OCI-LY1 (cell line): ENCODE data around the gene CDH23.

ENCODE experiments used
- H2AFZ ChIP-seq: fragments of 200-600 bp; sonication (generic), shearing (Covaris generic); 2 replicates; pipeline ENCODE4 v1.6.0; 2014; ENCODE audit warnings: antibody characterized with exemption, mild to moderate bottlenecking, low read length
- H3F3A ChIP-seq: fragments of 200-600 bp; sonication (generic), shearing (Covaris generic); 2 replicates; pipeline ENCODE4 v1.6.0; 2014; ENCODE audit warnings: mild to moderate bottlenecking, antibody characterized with exemption, low read length, moderate library complexity; ENCODE audit not compliant: insufficient read depth
- H3K27ac ChIP-seq: fragments of 200-600 bp; sonication (generic); 2 replicates; pipeline ENCODE4 v1.5.1; 2014; ENCODE audit warnings: low read length, mixed run types, mild to moderate bottlenecking, low read depth; ENCODE audit not compliant: poor library complexity, severe bottlenecking
- H3K27me3 ChIP-seq: fragments of 200-600 bp; sonication (generic); 2 replicates; pipeline ENCODE4 v1.6.0; 2014; ENCODE audit warnings: antibody characterized with exemption, mild to moderate bottlenecking, low read length, moderate library complexity; ENCODE audit not compliant: insufficient read depth
- H3K36me3 ChIP-seq: fragments of 200-600 bp; sonication (generic); 2 replicates; pipeline ENCODE4 v1.6.1; 2014; ENCODE audit warnings: mild to moderate bottlenecking, antibody characterized with exemption, low read length, moderate library complexity, mixed read lengths; ENCODE audit not compliant: insufficient read depth
- H3K4me1 ChIP-seq: fragments of 200-600 bp; sonication (generic); 2 replicates; pipeline ENCODE4 v1.5.1; 2014; ENCODE audit warnings: mild to moderate bottlenecking, low read length, moderate library complexity; ENCODE audit not compliant: insufficient read depth, severe bottlenecking
- H3K4me2 ChIP-seq: fragments of 200-600 bp; sonication (generic), shearing (Covaris generic); 2 replicates; pipeline ENCODE4 v1.6.1; 2014; ENCODE audit warnings: low read length
- H3K4me3 ChIP-seq: fragments of 200-600 bp; sonication (generic); 2 replicates; pipeline ENCODE4 v1.5.1; 2014; ENCODE audit warnings: low read length, low read depth, mild to moderate bottlenecking, mixed read lengths; ENCODE audit not compliant: poor library complexity, severe bottlenecking
- H3K79me2 ChIP-seq: fragments of 200-600 bp; shearing (Covaris generic); 2 replicates; pipeline ENCODE4 v1.6.1; 2016; ENCODE audit warnings: mixed run types, low read length, mixed read lengths; ENCODE audit not compliant: insufficient read depth
- H3K9ac ChIP-seq: fragments of 200-600 bp; sonication (generic), shearing (Covaris generic); 2 replicates; pipeline ENCODE4 v1.6.1; 2014; ENCODE audit warnings: mild to moderate bottlenecking, low read length, mixed read lengths
- H3K9me2 ChIP-seq: fragments of 200-600 bp; sonication (generic), shearing (Covaris generic); 2 replicates; pipeline ENCODE4 v1.6.1; 2014; ENCODE audit warnings: low read depth, mild to moderate bottlenecking, low read length, mixed read lengths
- H3K9me3 ChIP-seq: fragments of 200-600 bp; shearing (Covaris generic); 2 replicates; pipeline ENCODE4 v1.6.1; 2014; ENCODE audit warnings: low read length, mixed read lengths
- H4K20me1 ChIP-seq: fragments of 200-600 bp; sonication (generic), shearing (Covaris generic); 2 replicates; pipeline ENCODE4 v1.6.0; 2016; ENCODE audit warnings: mild to moderate bottlenecking, low read length; ENCODE audit not compliant: insufficient read depth
- EZH2 ChIP-seq: fragments of 200-600 bp; sonication (generic), shearing (Covaris generic); IDR thresholded peaks from 2 replicates; pipeline ENCODE4 v1.8.0; 2017; ENCODE audit warnings: borderline replicate concordance, mixed run types, mild to moderate bottlenecking, antibody characterized with exemption, low read length, moderate library complexity, mixed read lengths
- TF ChIP-seq, protein P1 (sequence below): fragments of 200-600 bp; sonication (generic), shearing (Covaris generic); IDR thresholded peaks from 2 replicates; pipeline ENCODE4 v1.5.1; 2017; ENCODE audit warnings: mild to moderate bottlenecking, antibody characterized with exemption, low read length, moderate library complexity, mixed read lengths

CDH23 gene

DNA sequence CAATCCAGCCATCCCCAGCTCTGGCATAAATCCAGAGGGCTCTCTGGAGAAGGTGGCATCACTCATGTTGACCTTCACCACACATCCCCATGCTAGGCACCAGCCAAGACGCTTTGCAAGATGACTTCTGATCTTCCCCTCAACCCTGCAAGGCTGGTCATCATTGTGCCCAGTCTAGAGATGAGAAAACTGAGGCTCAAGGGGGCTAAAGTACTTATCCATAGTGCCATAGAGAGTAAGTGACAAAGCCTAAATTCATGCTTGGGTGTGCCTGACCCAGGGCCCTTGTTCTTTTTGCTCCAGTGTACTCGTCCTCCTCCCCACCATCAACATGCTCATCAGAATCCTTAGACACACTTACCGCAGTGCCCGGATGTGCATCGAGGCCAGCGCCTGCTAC, 324.6 kb downstream of the CDH23 start:
- Histone ChIP-seq H3K36me3 (no peaks in the 10 kb centered on the region), H3K4me2 (no peak overlapping the region), H3K79me2 (no peaks in the 10 kb centered on the region), H4K20me1 (no peaks in the 10 kb centered on the region), H2AFZ (no peak overlapping the region), H3K27ac (no peak overlapping the region), H3K27me3 (0 out of 2 replicates have a peak, but pooled peaks cover 6% of the 10 kb centered on the region), H3K9me3 (no peaks in the 10 kb centered on the region), H3K4me3 (no peak overlapping the region), H3F3A (no peaks in the 10 kb centered on the region), H3K9ac (no peak overlapping the region), H3K4me1 (peaks cover 10% of the 10 kb centered on the region), H3K9me2 (no peaks in the 10 kb centered on the region)
- no peak for TF ChIP-seq EZH2
- TF ChIP-seq, protein P1, sequence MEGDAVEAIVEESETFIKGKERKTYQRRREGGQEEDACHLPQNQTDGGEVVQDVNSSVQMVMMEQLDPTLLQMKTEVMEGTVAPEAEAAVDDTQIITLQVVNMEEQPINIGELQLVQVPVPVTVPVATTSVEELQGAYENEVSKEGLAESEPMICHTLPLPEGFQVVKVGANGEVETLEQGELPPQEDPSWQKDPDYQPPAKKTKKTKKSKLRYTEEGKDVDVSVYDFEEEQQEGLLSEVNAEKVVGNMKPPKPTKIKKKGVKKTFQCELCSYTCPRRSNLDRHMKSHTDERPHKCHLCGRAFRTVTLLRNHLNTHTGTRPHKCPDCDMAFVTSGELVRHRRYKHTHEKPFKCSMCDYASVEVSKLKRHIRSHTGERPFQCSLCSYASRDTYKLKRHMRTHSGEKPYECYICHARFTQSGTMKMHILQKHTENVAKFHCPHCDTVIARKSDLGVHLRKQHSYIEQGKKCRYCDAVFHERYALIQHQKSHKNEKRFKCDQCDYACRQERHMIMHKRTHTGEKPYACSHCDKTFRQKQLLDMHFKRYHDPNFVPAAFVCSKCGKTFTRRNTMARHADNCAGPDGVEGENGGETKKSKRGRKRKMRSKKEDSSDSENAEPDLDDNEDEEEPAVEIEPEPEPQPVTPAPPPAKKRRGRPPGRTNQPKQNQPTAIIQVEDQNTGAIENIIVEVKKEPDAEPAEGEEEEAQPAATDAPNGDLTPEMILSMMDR, result no peak

DNA sequence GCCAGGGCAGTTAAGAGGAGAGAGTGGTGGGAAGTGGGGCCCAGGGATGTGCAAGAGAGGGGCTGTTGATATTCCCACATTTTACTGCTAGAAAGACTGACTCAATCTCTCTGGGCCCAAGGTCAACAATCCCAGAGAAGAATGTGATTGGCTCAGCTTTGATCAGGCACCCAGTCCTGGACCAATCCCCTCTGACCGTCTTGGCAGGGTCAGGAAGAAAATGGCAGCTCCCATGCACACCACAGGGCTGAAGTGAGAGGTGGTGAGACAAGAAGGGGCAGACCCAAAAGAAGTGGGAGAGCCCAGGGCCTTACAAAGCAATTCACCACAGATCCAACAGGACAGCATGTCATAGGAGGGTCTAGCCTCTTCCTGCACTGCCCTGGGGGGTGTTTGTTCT, 326.1 kb downstream of the CDH23 start:
- H3K9ac ChIP-seq, result no peak overlapping the region
- 0 out of 2 replicates have a peak, but pooled peaks cover 6% of the 10 kb centered on the region for H3K27me3 ChIP-seq
- H3K9me2 ChIP-seq, result no peaks in the 10 kb centered on the region
- no peaks in the 10 kb centered on the region for H3K9me3 ChIP-seq
- TF ChIP-seq EZH2, result no peak
- TF ChIP-seq, protein P1, result no peak
- no peak overlapping the region for H3K27ac ChIP-seq
- H3K79me2 ChIP-seq, result no peaks in the 10 kb centered on the region
- H4K20me1 ChIP-seq, result no peaks in the 10 kb centered on the region
- H2AFZ ChIP-seq, result no peak overlapping the region
- no peaks in the 10 kb centered on the region for H3K36me3 ChIP-seq
- peaks cover 25% of the 10 kb centered on the region for H3K4me1 ChIP-seq
- H3F3A ChIP-seq, result no peaks in the 10 kb centered on the region
- H3K4me3 ChIP-seq, result no peak overlapping the region
- H3K4me2 ChIP-seq, result no peak overlapping the region

DNA sequence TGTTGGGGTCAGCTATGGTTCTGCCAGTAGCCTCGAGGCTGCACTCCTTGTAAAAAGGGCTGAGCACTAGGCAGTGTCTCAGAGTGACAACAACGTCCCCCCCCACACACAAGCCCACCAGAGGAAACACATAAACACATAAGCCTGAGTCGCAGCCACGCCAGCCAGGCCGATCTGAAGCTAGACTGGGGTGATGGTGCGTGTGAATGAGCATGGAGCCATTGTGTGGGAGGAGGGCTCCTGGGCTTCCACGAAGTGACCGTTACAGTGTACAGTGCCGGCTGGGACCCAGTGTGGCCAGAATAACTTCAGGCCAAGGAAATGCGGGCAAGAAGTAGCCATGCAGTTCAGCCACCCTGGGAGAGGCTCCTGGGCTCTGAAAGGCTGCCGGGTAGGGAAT, 326.6 kb downstream of the CDH23 start:
- no peak for TF ChIP-seq EZH2
- TF ChIP-seq, protein P1, result no peak
- no peak overlapping the region for H3K27ac ChIP-seq
- no peak overlapping the region for H3K4me2 ChIP-seq
- no peak overlapping the region for H3K4me3 ChIP-seq
- no peaks in the 10 kb centered on the region for H4K20me1 ChIP-seq
- no peaks in the 10 kb centered on the region for H3K36me3 ChIP-seq
- no peak overlapping the region for H2AFZ ChIP-seq
- H3K9me2 ChIP-seq, result no peaks in the 10 kb centered on the region
- no peaks in the 10 kb centered on the region for H3K79me2 ChIP-seq
- H3K9me3 ChIP-seq, result no peaks in the 10 kb centered on the region
- H3K9ac ChIP-seq, result no peak overlapping the region
- no peaks in the 10 kb centered on the region for H3F3A ChIP-seq
- 0 out of 2 replicates have a peak, but pooled peaks cover 6% of the 10 kb centered on the region for H3K27me3 ChIP-seq
- H3K4me1 ChIP-seq, result peaks cover 30% of the 10 kb centered on the region
